IMR-90 (cell line): Measurements from ENCODE around the gene EHBP1. TPM values are rescaled to one million over a fixed set of nuclear protein-coding genes. Genes with fewer than 3 reads are reported as not detected.

Experiments
- ATAC-seq: fragments of 200-7000 bp; cut with Tn5 transposase; 2 replicates; pipeline ENCODE4 v1.9.1; 2020; ENCODE audit warnings: low read depth, mild to moderate bottlenecking, moderate library complexity
- BruUV-seq: library from RNA; stranded (reverse); fragments of 400-500 nt; replicated peaks from 2 replicates; lab custom pipeline; 2021; lab: Mats Ljungman, UMichigan
- CTCF ChIA-PET: fragments of 300-600 bp; formaldehyde crosslinking; extraction: SDS; loops from one replicate; lab custom pipeline; 2021; ENCODE audit warnings: antibody characterized with exemption; lab: Yijun Ruan, JAX
- POLR2A ChIA-PET: fragments of 300-600 bp; sonication (Branson Sonifier 250); formaldehyde crosslinking; loops from one replicate; lab custom pipeline; 2022; ENCODE audit warnings: antibody characterized with exemption; ENCODE audit not compliant: unreplicated experiment; lab: Charles Lee
- DNase-seq: peaks from one replicate; pipeline ENCODE4 v3.0.0; 2013
- H2AFZ ChIP-seq: replicated peaks from 2 replicates; pipeline ENCODE3; 2013; ENCODE audit warnings: low read length, mild to moderate bottlenecking; ENCODE audit not compliant: poor library complexity
- H2AK5ac ChIP-seq: 2 replicates; pipeline ENCODE4 v1.6.1; 2013; ENCODE audit warnings: low read depth, low read length, inconsistent platforms
- H2AK9ac ChIP-seq: replicated peaks from 2 replicates; pipeline ENCODE3; 2013; ENCODE audit warnings: mild to moderate bottlenecking, low read depth, low read length, moderate library complexity; ENCODE audit not compliant: poor library complexity
- H2BK120ac ChIP-seq: 2 replicates; pipeline ENCODE4 v1.6.1; 2013; ENCODE audit warnings: low read depth, low read length, inconsistent platforms
- H2BK15ac ChIP-seq: 3 replicates; pipeline ENCODE4 v1.6.1; 2013; ENCODE audit warnings: low read depth, low read length, inconsistent platforms
- H2BK20ac ChIP-seq: 2 replicates; pipeline ENCODE4 v1.6.1; 2013; ENCODE audit warnings: low read depth, mild to moderate bottlenecking, inconsistent platforms, low read length, moderate library complexity
- H2BK5ac ChIP-seq: 2 replicates; pipeline ENCODE4 v1.6.1; 2013; ENCODE audit warnings: mild to moderate bottlenecking, low read depth, low read length, inconsistent platforms; ENCODE audit not compliant: poor library complexity, severe bottlenecking
- H3K14ac ChIP-seq: replicated peaks from 2 replicates; pipeline ENCODE4 v1.6.1; 2013; ENCODE audit warnings: low read depth, low read length, inconsistent platforms
- H3K18ac ChIP-seq: 2 replicates; pipeline ENCODE4 v1.6.1; 2013; ENCODE audit warnings: low read depth, low read length, control low read depth
- H3K23ac ChIP-seq: 2 replicates; pipeline ENCODE4 v1.6.1; 2013; ENCODE audit warnings: low read depth, low read length, inconsistent platforms
- H3K27ac ChIP-seq: 2 replicates; pipeline ENCODE4 v1.5.1; 2013; ENCODE audit warnings: mild to moderate bottlenecking, control low read depth, low read length; ENCODE audit not compliant: insufficient read depth
- H3K27me3 ChIP-seq: 2 replicates; pipeline ENCODE4 v1.6.1; 2013; ENCODE audit warnings: low read length; ENCODE audit not compliant: control insufficient read depth, insufficient read depth
- H3K36me3 ChIP-seq: 2 replicates; pipeline ENCODE4 v1.6.1; 2013; ENCODE audit warnings: low read length, mixed read lengths; ENCODE audit not compliant: control insufficient read depth, insufficient read depth
- H3K4ac ChIP-seq: 2 replicates; pipeline ENCODE4 v1.6.1; 2013; ENCODE audit warnings: low read depth, low read length, inconsistent platforms
- H3K4me1 ChIP-seq: 2 replicates; pipeline ENCODE4 v1.6.1; 2013; ENCODE audit warnings: low read length, mixed read lengths; ENCODE audit not compliant: control insufficient read depth, insufficient read depth
- H3K4me2 ChIP-seq: 2 replicates; pipeline ENCODE4 v1.6.1; 2013; ENCODE audit warnings: low read depth, mild to moderate bottlenecking, control low read depth, low read length, moderate library complexity
- H3K4me3 ChIP-seq: 2 replicates; pipeline ENCODE4 v1.5.1; 2013; ENCODE audit warnings: low read depth, mild to moderate bottlenecking, control low read depth, low read length, moderate library complexity; ENCODE audit not compliant: insufficient read depth
- H3K56ac ChIP-seq: 2 replicates; pipeline ENCODE4 v1.6.1; 2013; ENCODE audit warnings: low read length, inconsistent platforms; ENCODE audit not compliant: insufficient read depth; ENCODE audit errors: extremely low read depth
- H3K79me1 ChIP-seq, 2 experiments: 2 replicates each; pipeline ENCODE4 v1.6.1; 2013; ENCODE audit warnings: low read length in 2 of 2, inconsistent platforms in 1 of 2, low read depth in 1 of 2
- H3K9ac ChIP-seq: 2 replicates; pipeline ENCODE4 v1.6.1; 2013; ENCODE audit warnings: low read depth, low read length, control low read depth
- H3K9me1 ChIP-seq: 2 replicates; pipeline ENCODE4 v1.6.1; 2013; ENCODE audit warnings: low read length, inconsistent platforms; ENCODE audit not compliant: insufficient read depth
- H3K9me3 ChIP-seq: 2 replicates; pipeline ENCODE4 v1.6.1; 2013; ENCODE audit warnings: low read length; ENCODE audit not compliant: control insufficient read depth, insufficient read depth
- H4K20me1 ChIP-seq: 2 replicates; pipeline ENCODE4 v1.6.1; 2013; ENCODE audit warnings: low read length, inconsistent platforms; ENCODE audit not compliant: insufficient read depth
- H4K5ac ChIP-seq: 2 replicates; pipeline ENCODE4 v1.6.1; 2013; ENCODE audit warnings: mild to moderate bottlenecking, low read depth, low read length, control low read depth
- H4K8ac ChIP-seq, 2 experiments: 2 replicates each; pipeline ENCODE4 v1.6.1; 2013; ENCODE audit warnings: low read depth in 2 of 2, low read length in 2 of 2, control low read depth in 1 of 2, inconsistent platforms in 1 of 2
- H4K91ac ChIP-seq: 2 replicates; pipeline ENCODE4 v1.6.1; 2013; ENCODE audit warnings: low read depth, low read length, inconsistent platforms; ENCODE audit not compliant: insufficient read depth
- CHD1 ChIP-seq: IDR thresholded peaks from 2 replicates; pipeline ENCODE4 v1.6.1; 2012; ENCODE audit warnings: low read depth, low read length, improper control_type of control experiment
- CTCF ChIP-seq: conservative IDR thresholded peaks from 2 replicates; pipeline ENCODE4 v1.5.1; 2012; ENCODE audit warnings: mild to moderate bottlenecking, low read depth, low read length, improper control_type of control experiment
- ELK1 ChIP-seq: fragments of 150-350 bp; IDR thresholded peaks from 2 replicates; pipeline ENCODE4 v1.6.1; 2016; ENCODE audit warnings: low read depth, mild to moderate bottlenecking, low read length, moderate library complexity, borderline replicate concordance
- MAFK ChIP-seq: IDR thresholded peaks from 2 replicates; pipeline ENCODE4 v1.6.1; 2012; ENCODE audit warnings: low read depth, low read length, improper control_type of control experiment
- MAZ ChIP-seq: IDR thresholded peaks from 2 replicates; pipeline ENCODE4 v1.6.1; 2012; ENCODE audit warnings: low read depth, mild to moderate bottlenecking, low read length, improper control_type of control experiment, moderate library complexity, borderline replicate concordance
- NFE2L2 ChIP-seq: fragments of 150-350 bp; IDR thresholded peaks from 2 replicates; pipeline ENCODE4 v1.6.1; 2016; ENCODE audit warnings: low read depth, mild to moderate bottlenecking, low read length
- RCOR1 ChIP-seq: IDR thresholded peaks from 2 replicates; pipeline ENCODE4 v1.6.1; 2012; ENCODE audit warnings: mild to moderate bottlenecking, low read length, improper control_type of control experiment; ENCODE audit not compliant: insufficient replicate concordance
- RFX5 ChIP-seq: IDR thresholded peaks from 2 replicates; pipeline ENCODE4 v1.8.0; 2012; ENCODE audit warnings: low read depth, mild to moderate bottlenecking, low read length, moderate library complexity
- SMC3 ChIP-seq: fragments of 150-350 bp; IDR thresholded peaks from 2 replicates; pipeline ENCODE4 v1.6.1; 2016; ENCODE audit warnings: low read depth, mild to moderate bottlenecking, antibody characterized with exemption, low read length, moderate library complexity
- USF2 ChIP-seq: fragments of 150-350 bp; IDR thresholded peaks from 2 replicates; pipeline ENCODE4 v1.6.1; 2017; ENCODE audit warnings: mild to moderate bottlenecking, antibody characterized with exemption, low read length, low read depth
- WGBS, 2 experiments: methylation state at CpG; one replicate each; pipeline versions ENCODE4 v1.1.5 to v1.1.7; 2013; ENCODE audit warnings: missing lambda C conversion rate in 2 of 2; ENCODE audit not compliant: insufficient read length in 1 of 2; ENCODE audit errors: extremely low coverage in 2 of 2; 5-methylcytosine and 5-hydroxymethylcytosine counted together
- dilution Hi-C: fragments of 300-500 bp; cut with HindIII; formaldehyde crosslinking; loops from one replicate; pipeline ENCODE4 v1.14.3; 2018; ENCODE audit warnings: low sequenced_read_pairs; ENCODE audit not compliant: unreplicated experiment
- in situ Hi-C: fragments of 300-500 bp; cut with MboI; formaldehyde crosslinking; loops from 3 replicates; pipeline ENCODE4 v1.14.3; 2019; ENCODE audit warnings: low sequenced_read_pairs, inconsistent platforms, mixed read lengths
- intact Hi-C: fragments of 100-400 bp; cut with micrococcal nuclease; formaldehyde crosslinking; loops from 2 replicates; pipeline ENCODE4 v1.10.0; 2022
- polyA plus RNA-seq, 3 experiments: library from polyadenylated mRNA; depleted of rRNA; stranded (reverse); fragments of >200 nt; gene quantifications; 2 replicates each; pipeline ENCODE4 v1.2.3, GENCODE V29; 2012; ENCODE audit warnings: low replicate concordance in 1 of 3
- total RNA-seq: library from RNA; depleted of rRNA; stranded (reverse); fragments of >200 nt; gene quantifications from 2 replicates; pipeline ENCODE4 v1.2.3, GENCODE V29; 2012

Gene EHBP1
- total and polyA plus RNA-seq, 2 of the 4 experiments (the other 2 are of a cell fraction) = 28.3 to 44.4 TPM

- H4K5ac ChIP-seq = no peak overlapping the region
- H2AK5ac ChIP-seq = no peak overlapping the region
- H2BK5ac ChIP-seq = no peak overlapping the region
- H3K27ac ChIP-seq = no peak overlapping the region
- intact Hi-C loops (no loop called here), dilution Hi-C loops (no loop called here), in situ Hi-C loops (no loop called here)
- H4K8ac ChIP-seq = no peak overlapping the region
- POLR2A ChIA-PET = interaction anchor here (0.5 kb wide), 1 partner anchor 514 kb away, joined by 3 read pairs; no protein-coding TSS in a partner anchor
- no peaks in the 10 kb centered on the region for H3K9me1 ChIP-seq
- H3K14ac ChIP-seq = no peak overlapping the region
- no peak overlapping the region for H2BK120ac ChIP-seq
- no peak for DNase-seq
- no peak overlapping the region for H3K9ac ChIP-seq
- H2BK20ac ChIP-seq = no peak overlapping the region
- CTCF ChIA-PET = no interaction called here
- H3K9me3 ChIP-seq = no peaks in the 10 kb centered on the region
- H3K4me3 ChIP-seq = no peak overlapping the region
- peaks cover 6% of the 10 kb centered on the region for H3K36me3 ChIP-seq
- H4K91ac ChIP-seq = no peak overlapping the region
- no peak overlapping the region for H3K4ac ChIP-seq
- no peak overlapping the region for H3K23ac ChIP-seq
- ATAC-seq = no peak
- H3K4me2 ChIP-seq = no peak overlapping the region
- no TSS peak for BruUV-seq
- no peaks in the 10 kb centered on the region; a peak in 1 of 4 replicates for H3K79me1 ChIP-seq
- no peaks in the 10 kb centered on the region for H4K20me1 ChIP-seq
- TF ChIP-seq MAFK (no peak), NFE2L2 (no peak), ELK1 (no peak), CHD1 (no peak), USF2 (no peak), MAZ (no peak), RCOR1 (no peak), CTCF (no peak), SMC3 (no peak), RFX5 (no peak)
- no peak overlapping the region for H3K56ac ChIP-seq
- H2AFZ ChIP-seq = no peak overlapping the region
- no peaks in the 10 kb centered on the region for H3K27me3 ChIP-seq
- WGBS, 2 experiments = no CpG with 5 or more reads among the region's 2 CpGs
- no peaks in the 10 kb centered on the region for H3K4me1 ChIP-seq
- no peak overlapping the region for H2AK9ac ChIP-seq
- no peak overlapping the region for H3K18ac ChIP-seq
- H2BK15ac ChIP-seq = no peak overlapping the region
Measured at GRCh38 chr2:62992561-62992960, 287.0 kb downstream of the EHBP1 start.
